HG03097 (cell line): ENCODE measurements around the gene TREML1.
"Not testable (repeated sequence)": the region's sequence is repeated elsewhere in the genome, so short reads cannot be mapped to it uniquely, and the experiment has no call there.

Source experiments
- ATAC-seq: cut with Tn5 transposase; IDR thresholded peaks from one replicate; pipeline ENCODE4 v1.9.1; 2021; ENCODE audit not compliant: unreplicated experiment, low FRiP score

TREML1 gene

GRCh38 chr6:41153992-41154625 is at the start of gene TREML1:
Gene TREML1 (minus strand): TSS chr6:41154347. CDS start chr6:41154288, 59 bp downstream.
- ATAC-seq = no peak

- ATAC-seq = no peak
Observed at GRCh38 chr6:41201764-41202173, 47.6 kb upstream of the TREML1 start.

- ATAC-seq = no peak
Observed at GRCh38 chr6:41200901-41201763, 47.0 kb upstream of the TREML1 start, which contains the start of gene TREML2. Gene TREML2 (minus strand): TSS chr6:41201149. CDS start chr6:41201008, 141 bp downstream.

DNA sequence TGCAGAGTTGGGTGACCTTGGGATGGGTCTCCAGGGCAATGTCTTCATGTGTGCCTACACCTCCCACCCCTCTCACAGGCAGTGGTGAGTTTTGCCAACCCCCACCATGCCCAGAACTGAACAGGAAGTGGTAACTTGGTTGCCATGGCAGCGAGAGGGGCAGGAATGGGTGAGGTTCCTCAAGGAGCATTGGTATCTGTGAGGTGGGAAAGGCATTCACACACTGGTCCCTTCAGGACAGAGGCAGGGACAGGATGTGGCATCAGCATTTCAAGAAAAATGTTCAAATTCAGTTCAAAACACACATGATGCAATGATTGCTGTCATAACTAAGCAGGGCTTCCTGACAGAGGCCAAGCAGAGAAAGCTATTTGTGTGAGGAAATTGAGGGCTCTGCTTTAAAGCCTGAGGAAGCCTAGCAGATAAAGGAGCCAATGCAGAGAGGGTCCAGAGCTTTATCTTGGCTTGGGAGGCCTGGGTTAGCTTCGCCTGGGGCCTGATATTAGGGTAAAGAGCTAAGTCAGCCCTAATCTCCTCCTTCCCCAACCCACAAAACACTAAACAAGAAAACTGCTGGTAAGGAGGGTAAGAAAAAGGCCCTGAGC is 46.3 kb upstream of the TREML1 start:
- ATAC-seq = no peak

DNA sequence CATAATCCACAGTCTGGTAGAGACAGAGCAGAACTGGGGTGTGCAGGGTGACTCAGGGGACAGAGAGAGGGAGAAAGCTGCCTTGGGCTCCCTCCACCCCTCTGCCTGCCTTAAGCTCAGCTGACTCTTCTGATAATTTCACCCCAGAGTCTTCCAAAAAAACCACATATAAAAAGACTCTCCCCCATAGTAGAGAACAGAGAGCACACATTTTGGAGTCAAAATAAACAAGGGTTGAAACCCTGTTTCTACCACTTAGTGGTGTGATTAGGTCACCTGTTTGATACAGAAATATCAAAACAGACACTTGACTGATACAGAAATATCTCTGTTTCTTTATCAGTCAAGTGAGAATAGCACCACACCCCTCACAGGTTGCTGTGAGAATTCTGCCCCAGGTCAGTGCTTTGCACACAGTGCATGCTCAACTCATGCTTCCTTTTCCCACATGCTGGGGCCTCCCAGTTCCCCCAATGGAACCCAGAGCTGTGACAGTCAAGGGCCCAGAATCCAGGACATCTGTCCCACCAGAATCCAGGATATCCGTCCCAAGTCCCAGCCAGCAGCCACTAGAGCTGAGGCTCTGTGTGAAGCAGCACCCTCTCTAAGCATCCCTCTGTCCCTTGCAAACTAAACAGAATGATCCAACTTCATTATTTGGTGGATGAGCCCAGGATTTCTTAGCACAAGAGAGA is 45.6 kb upstream of the TREML1 start:
- no peak for ATAC-seq

DNA sequence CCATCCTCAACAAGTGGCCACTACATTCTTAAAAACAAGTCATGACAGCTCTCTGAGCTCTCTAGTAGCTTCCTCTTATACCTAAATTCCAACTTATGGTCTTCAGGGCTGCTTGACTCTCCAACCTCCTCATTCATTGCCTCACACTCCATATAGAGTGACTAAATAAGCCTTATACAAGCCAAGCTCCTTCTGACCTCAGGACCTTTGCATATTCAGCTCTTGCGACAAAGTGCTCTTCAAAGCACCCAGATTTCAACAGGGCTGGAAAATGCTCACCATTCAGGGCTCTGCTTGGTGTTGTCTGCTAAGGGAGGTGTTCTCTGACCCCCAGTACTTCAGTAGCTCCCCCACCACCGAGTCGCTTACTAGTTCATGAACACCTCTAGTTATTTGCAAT is 43.1 kb upstream of the TREML1 start:
- ATAC-seq = no peak

- no peak for ATAC-seq
Observed at GRCh38 chr6:41194386-41194785, 40.2 kb upstream of the TREML1 start.

DNA sequence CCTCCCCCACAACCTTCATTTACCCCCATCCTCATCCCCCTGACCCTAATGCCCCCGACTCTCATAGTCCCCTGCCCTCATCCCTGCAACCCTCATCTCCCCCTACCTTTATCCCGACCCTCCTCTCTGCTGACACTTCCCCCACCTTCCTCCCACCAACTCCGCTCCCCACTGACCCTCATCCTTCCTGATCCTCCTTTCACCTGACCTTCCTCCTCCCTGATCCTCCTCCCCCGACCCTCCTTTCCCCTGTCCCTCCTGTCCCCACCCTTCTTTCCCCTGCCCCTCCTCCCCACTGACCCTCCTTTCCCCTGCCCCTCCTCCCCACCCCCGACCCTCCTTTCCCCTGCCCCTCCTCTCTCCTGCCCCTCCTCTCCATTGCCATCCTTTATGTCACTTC is 39.7 kb upstream of the TREML1 start:
- no peak for ATAC-seq

GRCh38 chr6:41193171-41193734 is 39.1 kb upstream of the TREML1 start:
- no peak for ATAC-seq

GRCh38 chr6:41191569-41191968 is 37.4 kb upstream of the TREML1 start:
- no peak for ATAC-seq

DNA sequence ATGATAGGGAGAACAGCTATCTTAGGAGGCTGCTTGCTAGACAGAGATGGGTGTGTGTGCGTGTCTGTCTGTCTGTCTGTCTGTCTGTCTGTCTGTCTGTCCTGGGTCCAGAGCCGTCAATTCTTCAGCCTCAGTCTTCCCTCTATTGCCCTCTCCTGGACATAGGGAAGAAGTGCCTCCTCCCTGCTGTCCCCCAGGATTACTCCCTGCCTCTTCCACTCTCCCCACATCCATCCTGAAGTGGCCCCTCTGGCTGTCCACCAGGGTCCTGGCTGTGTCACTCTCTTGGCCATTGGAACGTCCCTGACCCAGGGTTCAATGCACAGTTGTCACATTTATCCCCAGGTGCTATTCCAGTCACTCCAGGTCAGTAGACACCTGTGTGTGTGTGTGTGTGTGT is 36.6 kb upstream of the TREML1 start:
- ATAC-seq = no peak

DNA sequence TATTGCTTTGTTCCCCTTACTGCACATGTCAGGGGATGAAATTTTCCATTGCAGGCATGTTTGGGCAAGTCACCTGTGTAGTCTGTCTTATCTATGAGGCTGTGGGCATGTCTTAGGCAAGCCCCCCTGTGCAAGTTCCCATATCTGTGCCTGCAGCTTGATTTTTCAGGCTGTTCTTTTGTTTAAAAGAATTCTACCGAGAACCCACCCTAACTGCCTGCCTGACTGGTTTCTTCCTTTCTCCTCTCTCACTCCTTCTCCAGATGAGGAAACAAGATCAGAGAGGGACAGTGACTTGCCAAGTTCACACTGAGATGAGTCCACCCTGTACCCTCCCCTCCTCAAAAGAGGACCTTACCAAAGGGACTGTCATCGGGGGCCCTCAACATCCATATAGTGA is 35.8 kb upstream of the TREML1 start:
- no peak for ATAC-seq

GRCh38 chr6:41189046-41189445 is 34.9 kb upstream of the TREML1 start:
- ATAC-seq = not testable (repeated sequence)

DNA sequence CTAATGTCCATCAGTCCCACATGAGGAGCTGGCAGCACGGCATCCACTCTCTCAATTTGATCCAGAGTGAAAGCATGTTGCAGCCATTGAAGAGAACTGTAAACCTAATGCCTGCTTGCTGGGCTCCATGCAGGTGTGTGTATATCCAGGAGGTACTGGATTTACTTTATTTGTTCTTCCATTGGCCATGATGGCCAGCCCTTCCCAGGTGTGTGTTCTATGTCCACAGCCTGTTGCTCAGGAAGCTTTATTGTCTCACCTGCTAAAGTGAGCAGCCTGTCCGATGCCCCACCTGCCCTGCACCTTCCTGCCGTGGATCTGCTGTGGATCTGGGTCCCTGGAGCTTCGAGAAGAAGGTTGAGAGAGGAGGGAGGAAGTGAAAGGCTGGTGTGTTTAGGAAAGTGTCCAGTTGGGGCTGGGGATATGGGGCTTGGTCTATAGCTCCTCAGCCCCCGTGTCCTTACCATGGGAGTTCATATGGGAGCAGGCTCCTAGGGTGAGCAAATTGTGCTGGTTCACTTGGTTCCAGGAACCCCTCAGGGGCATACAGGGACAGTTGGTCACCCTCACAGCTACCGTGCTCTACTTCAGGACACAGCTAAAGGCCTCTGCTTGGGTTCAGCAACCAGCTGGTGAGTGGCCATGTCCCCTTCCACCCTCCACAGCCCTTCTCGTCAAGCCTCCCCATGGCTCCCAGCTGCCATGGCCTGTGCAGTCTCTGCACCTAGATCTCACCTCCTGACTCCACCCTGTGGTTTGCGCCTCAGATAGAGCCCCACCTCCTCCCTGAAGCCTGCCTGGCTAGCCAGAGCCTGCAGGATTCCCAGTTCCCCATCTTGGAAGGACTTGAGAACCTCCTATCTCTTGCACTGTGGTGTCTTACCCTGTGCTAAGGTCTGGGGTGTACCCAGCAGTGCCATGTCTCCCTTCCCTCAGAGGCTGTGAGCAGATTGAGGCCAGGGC is 34.1 kb upstream of the TREML1 start:
- no peak for ATAC-seq

DNA sequence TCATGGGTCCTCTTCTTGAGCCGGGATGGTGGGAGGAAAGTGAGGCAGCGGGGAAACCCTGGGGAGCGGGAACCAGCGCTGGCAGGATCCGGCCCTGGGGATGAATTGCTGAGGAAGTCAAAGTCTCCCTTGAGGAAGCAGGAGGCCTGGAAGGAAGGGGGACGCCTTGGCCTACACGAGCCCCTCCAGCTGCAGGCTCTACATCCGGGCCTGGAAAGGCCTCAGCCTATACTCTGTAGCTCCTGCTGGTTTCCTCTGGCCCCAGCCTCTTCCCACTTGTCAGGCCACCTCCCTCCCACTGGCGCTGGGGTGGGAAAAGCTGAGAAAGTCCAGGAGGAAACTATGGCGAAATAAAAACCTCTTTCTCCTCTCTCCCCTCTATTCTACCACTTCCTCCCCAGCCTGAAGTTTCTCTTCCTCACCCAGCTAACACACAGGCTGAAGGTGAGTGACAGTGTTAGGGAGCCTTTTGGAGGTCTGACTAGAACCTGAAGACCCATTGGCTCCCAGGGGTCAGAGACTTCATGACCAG is 31.9 kb upstream of the TREML1 start:
- ATAC-seq = no peak

- no peak for ATAC-seq
Observed at GRCh38 chr6:41184761-41185160, 30.6 kb upstream of the TREML1 start.

DNA sequence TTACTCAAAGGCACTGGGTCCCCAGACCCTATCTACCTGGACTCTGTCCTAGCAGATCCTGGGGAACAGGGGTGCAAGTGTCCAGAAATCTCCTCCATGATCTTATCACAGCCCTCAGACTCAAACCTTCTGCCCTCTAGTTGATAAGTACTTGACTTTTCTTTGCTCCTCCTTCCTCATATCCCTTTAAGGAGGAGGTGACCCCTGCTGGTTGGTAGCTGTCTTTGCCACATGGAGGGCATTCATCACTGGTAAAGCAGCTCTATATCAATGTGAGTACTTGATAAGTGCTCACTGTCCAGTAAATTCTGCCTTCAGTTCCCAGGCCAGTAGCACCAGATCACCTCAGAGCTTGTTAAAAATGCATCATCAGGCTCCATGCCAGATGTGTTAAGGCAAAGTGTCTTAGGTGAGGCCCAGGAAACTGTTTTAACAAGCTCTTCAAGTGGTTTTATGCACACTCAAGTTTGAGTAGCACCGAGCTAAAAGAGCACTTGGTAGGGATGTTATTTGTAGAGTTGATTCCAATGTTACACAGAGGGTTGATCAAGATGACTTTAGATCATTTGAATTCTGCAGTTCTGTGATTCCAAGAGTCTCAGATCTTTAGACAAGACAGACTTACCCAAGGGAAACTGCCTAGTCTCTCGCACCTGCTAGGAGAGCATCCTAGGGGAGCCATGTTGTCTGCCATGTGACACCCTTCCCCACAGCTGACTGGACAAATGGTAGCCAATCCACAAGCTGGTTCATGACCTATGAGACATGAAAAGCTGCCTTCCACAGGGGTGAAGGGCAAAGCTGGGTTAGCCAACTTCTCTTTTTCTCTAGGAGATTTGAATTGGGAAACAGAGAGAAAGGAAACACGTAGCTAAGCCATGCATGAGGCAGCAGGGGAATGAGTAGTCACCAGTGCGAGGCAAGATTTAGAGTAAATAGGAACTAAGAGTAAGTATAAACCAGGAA is 28.2 kb upstream of the TREML1 start:
- ATAC-seq = no peak

DNA sequence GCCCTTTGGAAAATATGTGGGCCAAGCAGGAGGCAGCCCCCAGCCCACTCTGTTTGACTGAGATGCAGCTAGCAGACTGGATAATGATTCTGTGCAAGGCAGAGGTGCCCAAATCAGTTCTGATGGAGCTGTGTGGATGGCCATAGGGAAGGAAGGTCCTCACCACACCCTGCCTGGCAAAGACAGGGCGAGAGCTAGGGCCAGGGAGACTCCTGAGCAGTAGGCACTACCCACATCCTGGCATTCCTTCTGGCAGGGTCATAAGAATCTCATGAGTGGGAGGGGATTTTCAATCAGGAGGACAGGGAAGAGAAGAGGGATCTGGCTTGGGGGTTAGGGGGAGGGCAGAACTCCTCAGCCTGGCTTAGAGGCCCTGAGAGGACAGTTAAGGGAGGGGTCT is 27.4 kb upstream of the TREML1 start:
- ATAC-seq = no peak
